ENCODE measurements around the gene CCDC13. TPM values are rescaled to one million over a fixed set of nuclear protein-coding genes. Genes with fewer than 3 reads are reported as not detected.

The CCDC13 gene
- total RNA-seq, 5 donors from 2014 or later (not counting 1 experiment from before 2014, with no cell fraction given), result 0.28 to 2.1 (median 1.3) TPM; not detected in 1

GRCh38 chr3:42723219-42723618 lies 49.8 kb downstream of the CCDC13 start:
- H3K27me3 Mint-ChIP-seq, result peaks cover 9 to 22% of the 10 kb centered on the region in 2 donors
- Histone ChIP-seq H3K4me1 (ENCODE audit: control insufficient read depth in 1 of 2, extremely low read depth in 1 of 2, insufficient read depth in 2 of 2, low read length in 2 of 2) (no peaks in the 10 kb centered on the region), H3K4me3 (ENCODE audit: control insufficient read depth in 1 of 2, extremely low read depth in 1 of 2, low read length in 1 of 2) (no peak overlapping the region), H3K9me3 (no peaks in the 10 kb centered on the region), H3K27ac (ENCODE audit: low read length) (no peak overlapping the region), H3K27me3 (replicated peaks in 1 of 2; ENCODE audit: control insufficient read depth in 2 of 2, extremely low read depth in 1 of 2, insufficient read depth in 2 of 2, low read length in 1 of 2) (no peaks in the 10 kb centered on the region), H3K36me3 (ENCODE audit: control insufficient read depth in 2 of 2, extremely low read depth in 1 of 2, insufficient read depth in 1 of 2, low read length in 1 of 2) (no peaks in the 10 kb centered on the region)
- ChIA-PET POLR2A (interaction anchor here in 1 of 2 donors (0.7 kb wide), 1 partner anchor 128 kb away, joined by 3 read pairs; no protein-coding TSS in a partner anchor), CTCF (no interaction called here)
- no CpG with 5 or more reads among the region's 2 CpGs for WGBS (ENCODE audit: insufficient coverage)
- no peaks in the 10 kb centered on the region for H3K4me1 Mint-ChIP-seq
- H3K36me3 Mint-ChIP-seq, result no peaks in the 10 kb centered on the region
- H3K9me3 Mint-ChIP-seq, result no peaks in the 10 kb centered on the region
- H3K4me3 Mint-ChIP-seq, result no peak overlapping the region
- ATAC-seq (replicated peaks in 1 of 4), result no peak
- no peak for DNase-seq
- no peak overlapping the region for H3K27ac Mint-ChIP-seq

Other genes starting within 250 kb of the CCDC13 start
- gene SEC22C, start 191.3 kb downstream of the CCDC13 start, total RNA-seq, result 10 to 100 TPM; 50.1 to 71.2 (median 53.6) TPM
- gene SS18L2, start 182.4 kb downstream of the CCDC13 start, total RNA-seq, result 10 to 100 TPM; 33.0 to 52.6 (median 46.4) TPM
- gene NKTR, start 172.6 kb downstream of the CCDC13 start, total RNA-seq, result 100 to 1,000 TPM; 185 to 252 (median 209) TPM
- gene ZBTB47, start 119.6 kb downstream of the CCDC13 start, total RNA-seq, result 1 to 10 TPM in 2 of 5 donors, under 1 TPM in 3; 0.53 to 1.2 (median 0.98) TPM
- gene KLHL40, start 87.7 kb downstream of the CCDC13 start, total RNA-seq, result not detected
- not detected for gene HHATL, start 70.5 kb downstream of the CCDC13 start, total RNA-seq
- gene HIGD1A, start 31.2 kb upstream of the CCDC13 start, total RNA-seq, result 10 to 100 TPM; 17.3 to 27.8 (median 24.3) TPM
- gene ACKR2, start 36.2 kb upstream of the CCDC13 start, total RNA-seq, result 1 to 10 TPM in 2 of 5 donors, under 1 TPM in 2, not detected in 1; 0.20 to 1.2 (median 0.80) TPM
- gene CYP8B1, start 102.6 kb upstream of the CCDC13 start, total RNA-seq, result under 1 TPM in 3 of 5 donors, not detected in 2; 0.09 to 0.23 (median 0.13) TPM
- gene ZNF662, start 132.9 kb upstream of the CCDC13 start, total RNA-seq, result 1 to 10 TPM in 4 of 5 donors, under 1 TPM in 1; 0.92 to 8.8 (median 3.7) TPM
- under 1 TPM in 4 of 5 donors, not detected in 1; 0.10 to 0.49 (median 0.17) TPM for gene GASK1A, start 206.1 kb upstream of the CCDC13 start, total RNA-seq

All from T-cell (primary cell).